LNCAP (cell line): Measurements from ENCODE around the gene KRT81.

Experiments
- CTCF ChIP-seq: fragments of 450-650 bp; IDR thresholded peaks from 2 replicates; pipeline ENCODE4 v1.5.1; 2017; ENCODE audit warnings: mild to moderate bottlenecking

The KRT81 gene

DNA sequence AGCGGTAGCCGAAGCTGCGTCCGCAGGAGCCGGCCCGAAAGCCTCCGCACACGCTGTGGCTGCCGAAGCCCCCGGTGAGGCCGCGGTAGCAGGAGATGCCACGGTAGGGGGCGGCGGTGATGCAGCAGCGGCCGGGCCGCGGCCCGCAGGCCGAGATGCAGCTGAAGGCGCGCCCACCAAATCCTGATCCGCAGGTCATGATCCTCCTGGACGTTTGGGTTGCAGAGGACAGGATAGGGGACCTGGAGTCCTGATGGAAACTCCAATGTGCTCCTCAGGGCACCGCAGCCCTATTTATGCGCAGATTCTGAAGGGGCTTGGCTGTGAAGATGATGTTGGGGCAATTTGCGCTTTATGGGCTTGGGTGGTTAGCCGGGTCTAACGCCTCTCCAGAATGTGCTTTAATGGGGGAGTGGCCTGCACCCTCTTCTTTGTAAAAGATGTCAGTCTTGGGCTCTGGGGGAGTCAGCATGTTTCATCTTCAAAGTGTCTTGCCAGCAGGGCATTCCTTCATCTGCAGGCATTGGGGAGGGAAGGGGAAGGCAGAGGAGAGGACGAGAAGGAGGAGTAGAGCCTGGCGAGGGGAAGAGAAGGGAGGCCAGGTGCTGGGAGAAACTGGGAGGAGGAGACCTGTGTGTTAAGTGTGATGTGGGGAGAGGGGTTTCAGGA lies at the start of gene KRT81:
KRT81 (minus strand) TSS at position 268 of the 669 bp plus-strand sequence; CDS start at position 199, 69 bp downstream.
- no peak for TF ChIP-seq CTCF

DNA sequence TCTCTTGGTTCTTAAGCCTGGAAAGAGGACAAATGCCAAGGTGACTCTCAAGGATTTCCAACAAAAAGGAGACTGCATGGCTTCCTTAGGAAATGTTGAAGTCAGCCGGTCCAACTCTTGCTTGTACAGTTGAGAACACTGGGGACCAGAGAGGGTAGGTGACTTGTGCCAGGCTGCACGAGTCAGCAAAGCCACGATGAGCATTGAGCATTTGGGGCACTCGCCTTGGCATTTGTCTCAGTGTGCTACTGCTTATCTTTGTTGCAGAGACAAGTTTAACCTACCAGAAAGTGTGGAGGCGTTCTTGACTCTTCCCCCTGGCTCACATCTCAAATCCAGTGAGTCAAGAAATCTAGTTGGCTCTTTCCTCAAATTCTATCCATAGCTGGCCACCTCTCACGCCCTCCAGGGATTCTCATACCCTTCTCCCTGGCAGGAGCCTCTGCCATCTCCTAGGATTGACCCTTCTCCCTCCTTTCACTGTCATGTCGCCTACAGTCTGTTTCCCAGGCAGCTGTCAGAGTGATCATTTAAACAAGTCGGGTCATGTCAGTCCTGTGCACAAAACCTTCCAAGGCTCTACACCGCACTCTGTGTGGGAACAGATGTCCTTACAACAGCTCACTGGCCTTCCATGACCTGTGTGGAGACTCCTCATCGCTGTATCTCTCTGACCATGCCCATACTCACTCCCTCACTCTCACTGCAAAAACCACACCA lies 47.1 kb upstream of the KRT81 start:
- no peak for TF ChIP-seq CTCF

GRCh38 chr12:52337054-52337453 lies 45.7 kb upstream of the KRT81 start:
- no peak for TF ChIP-seq CTCF

DNA sequence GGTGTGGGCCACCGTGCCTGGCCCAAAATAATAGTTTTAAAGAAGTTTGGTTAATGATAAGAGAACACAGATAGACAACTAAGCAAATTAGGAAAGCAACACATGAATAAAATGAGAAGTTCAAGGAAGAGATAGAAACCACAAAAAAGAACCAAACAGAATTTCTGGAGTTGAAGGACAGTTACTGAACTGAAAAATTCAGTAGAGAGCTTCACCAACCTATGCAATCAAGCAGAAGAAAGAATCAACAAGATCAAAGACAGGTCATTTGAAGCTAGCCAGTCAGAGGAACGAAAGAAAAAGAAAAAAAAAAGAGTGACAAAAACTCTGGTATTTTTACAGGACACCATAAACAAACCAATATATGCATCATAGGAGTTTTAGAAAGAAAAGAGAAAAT lies 45.3 kb upstream of the KRT81 start:
- TF ChIP-seq CTCF, result no peak

DNA sequence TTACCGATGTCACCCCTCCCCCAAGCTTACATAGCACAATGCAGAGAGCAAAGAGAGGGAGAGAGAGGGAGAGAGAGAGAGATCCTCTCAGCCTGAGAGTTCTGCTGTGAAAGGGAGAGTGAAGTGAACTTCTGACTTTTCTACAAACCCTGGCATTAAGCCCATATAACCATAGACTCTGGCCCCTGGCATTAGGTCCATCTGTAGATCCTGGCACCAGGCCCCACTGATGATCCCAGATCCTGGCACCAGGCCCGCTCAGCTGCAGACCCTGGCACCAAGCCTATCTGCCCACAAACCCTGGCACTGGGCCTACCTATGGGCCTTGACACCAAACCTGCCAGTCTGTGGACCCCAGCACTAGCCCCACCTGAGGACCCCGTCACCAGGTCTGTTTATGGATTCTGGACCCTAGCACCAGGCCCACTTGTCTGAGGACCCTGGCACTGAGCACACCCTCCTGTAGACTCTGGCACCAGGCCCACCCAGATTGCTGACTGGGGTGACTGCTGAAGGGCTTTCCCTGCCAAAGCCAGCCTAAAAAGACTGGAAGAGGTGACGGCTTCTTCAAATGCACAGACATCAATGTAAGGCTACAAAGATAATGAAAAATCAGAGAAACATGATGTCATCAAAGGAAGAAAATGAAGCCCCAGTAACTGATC lies 44.4 kb upstream of the KRT81 start:
- no peak for TF ChIP-seq CTCF

GRCh38 chr12:52334185-52334584 lies 42.9 kb upstream of the KRT81 start:
- no peak for TF ChIP-seq CTCF

DNA sequence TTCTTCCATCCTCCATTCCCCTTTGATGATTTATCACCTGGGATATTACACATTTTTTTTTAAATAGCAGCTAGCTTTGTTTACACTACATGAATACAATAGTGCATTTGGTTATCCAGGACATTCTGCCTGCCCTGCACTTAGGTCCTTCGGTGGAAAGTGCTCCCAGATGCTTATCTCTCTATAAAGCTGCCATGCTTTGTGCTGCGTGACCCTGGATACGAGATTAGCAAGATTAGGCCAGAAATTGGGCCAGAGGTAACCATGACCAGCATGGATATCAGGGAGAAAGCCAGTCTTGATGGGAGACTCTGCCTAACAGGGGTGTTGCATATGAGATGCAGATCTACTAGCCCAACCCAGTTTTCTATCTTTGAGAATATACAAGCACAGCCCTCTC lies 42.0 kb upstream of the KRT81 start:
- TF ChIP-seq CTCF, result no peak
